HepG2 (cell line): Measurements from ENCODE around the gene GNMT. TPM values are rescaled to one million over a fixed set of nuclear protein-coding genes. Genes with fewer than 3 reads are reported as not detected.

Experiments
- ATAC-seq: fragments of 200-7000 bp; cut with Tn5 transposase; 3 replicates; pipeline ENCODE4 v1.9.1; 2020; ENCODE audit warnings: mild to moderate bottlenecking, moderate library complexity
- BruUV-seq: library from RNA; stranded (reverse); fragments of 400-500 nt; replicated peaks from 2 replicates; lab custom pipeline; 2021; lab: Mats Ljungman, UMichigan
- CTCF ChIA-PET: fragments of 300-600 bp; formaldehyde crosslinking; extraction: SDS; loops from one replicate; lab custom pipeline; 2021; ENCODE audit warnings: low total read pairs, inconsistent platforms, low intra/inter-chr PET ratio; lab: Yijun Ruan, JAX
- POLR2A ChIA-PET: fragments of 350-600 bp; sonication (Branson Sonifier 250); formaldehyde crosslinking; loops from one replicate; lab custom pipeline; 2020; ENCODE audit warnings: antibody characterized with exemption, inconsistent platforms; lab: Yijun Ruan, JAX
- DNase-seq: peaks from one replicate; pipeline ENCODE4 v3.0.0-alpha.2; 2015; ENCODE audit warnings: low spot score
- FAIRE-seq: peaks from 3 replicates; lab custom pipeline; 2011; peaks lifted over from hg19 to GRCh38; lab: Jason Lieb, UNC
- H2AFZ ChIP-seq: one replicate; pipeline ENCODE4 v1.6.1; 2011; ENCODE audit warnings: low read length, inconsistent platforms
- H3K27ac ChIP-seq: fragments of 300-600 bp; 3 replicates; pipeline ENCODE4 v1.8.0; 2011; ENCODE audit warnings: mixed run types, mild to moderate bottlenecking, mixed read lengths, low read length, inconsistent platforms; ENCODE audit not compliant: insufficient read depth; ENCODE audit errors: extremely low read length
- H3K27me3 ChIP-seq, 2 experiments: fragments of 200-600 bp in 1 of 2; 2 replicates in 1 of 2; 3 replicates in 1 of 2; pipeline versions ENCODE4 v1.6.0 to v1.8.0; 2011; ENCODE audit warnings: low read length in 2 of 2, mild to moderate bottlenecking in 2 of 2, moderate library complexity in 2 of 2, inconsistent platforms in 1 of 2; ENCODE audit not compliant: insufficient read depth in 2 of 2, control insufficient read depth in 1 of 2
- H3K36me3 ChIP-seq, 2 experiments: fragments of 200-600 bp in 1 of 2; replicated peaks in 1 of 2; 2 replicates in 1 of 2; 3 replicates in 1 of 2; pipeline versions ENCODE4 v1.5.1 to v1.8.0; 2011; ENCODE audit warnings: low read length in 2 of 2, inconsistent platforms in 1 of 2; ENCODE audit not compliant: insufficient read depth in 2 of 2, control insufficient read depth in 1 of 2
- H3K4me1 ChIP-seq: 2 replicates; pipeline ENCODE4 v1.5.1; 2012; ENCODE audit warnings: low read length, inconsistent platforms; ENCODE audit not compliant: insufficient read depth
- H3K4me2 ChIP-seq: 2 replicates; pipeline ENCODE4 v1.6.0; 2011; ENCODE audit warnings: low read depth, low read length, inconsistent platforms
- H3K4me3 ChIP-seq, 3 experiments: fragments of 200-600 bp in 1 of 3; sonication (generic), shearing (Covaris generic) in 1 of 3; replicated peaks in 1 of 3; 2 replicates each; pipeline ENCODE4 v1.5.1; 2011 to 2016; ENCODE audit warnings: low read length in 3 of 3, inconsistent platforms in 2 of 3, low read depth in 2 of 3, mild to moderate bottlenecking in 2 of 3, control low read depth in 1 of 3, mixed read lengths in 1 of 3; ENCODE audit not compliant: insufficient read depth in 1 of 3
- H3K79me2 ChIP-seq: one replicate; pipeline ENCODE4 v1.6.1; 2011; ENCODE audit warnings: low read length, inconsistent platforms; ENCODE audit not compliant: insufficient read depth
- H3K9ac ChIP-seq: 2 replicates; pipeline ENCODE4 v1.6.0; 2011; ENCODE audit warnings: mild to moderate bottlenecking, low read depth, low read length, inconsistent platforms; ENCODE audit not compliant: insufficient read depth
- H3K9me3 ChIP-seq: 2 replicates; pipeline ENCODE4 v1.5.1; 2012; ENCODE audit warnings: mild to moderate bottlenecking, low read length
- H4K20me1 ChIP-seq: 2 replicates; pipeline ENCODE4 v1.6.0; 2011; ENCODE audit warnings: inconsistent platforms, mild to moderate bottlenecking, low read length, moderate library complexity; ENCODE audit not compliant: insufficient read depth
- ETV6 ChIP-seq: sonication (generic); formaldehyde crosslinking; conservative IDR thresholded peaks from 2 replicates; pipeline ENCODE4 v1.4.0; 2020; ENCODE audit warnings: missing genetic modification reagents
- FOXJ3 ChIP-seq: sonication (generic); formaldehyde crosslinking; IDR thresholded peaks from 2 replicates; pipeline ENCODE4 v1.4.0; 2020; ENCODE audit warnings: missing genetic modification reagents, mild to moderate bottlenecking, borderline replicate concordance
- HOXA5 ChIP-seq: sonication (generic); formaldehyde crosslinking; IDR thresholded peaks from 2 replicates; pipeline ENCODE4 v1.4.0; 2020; ENCODE audit warnings: missing genetic modification reagents
- JUN ChIP-seq: sonication (generic); formaldehyde crosslinking; IDR thresholded peaks from 2 replicates; pipeline ENCODE4 v1.4.0; 2020; ENCODE audit warnings: mild to moderate bottlenecking, missing genetic modification reagents
- KDM2A ChIP-seq: sonication (generic); formaldehyde crosslinking; IDR thresholded peaks from 2 replicates; pipeline ENCODE4 v1.4.0; 2020; ENCODE audit warnings: low read depth, missing genetic modification reagents, borderline replicate concordance
- NR2C2 ChIP-seq: sonication (generic); formaldehyde crosslinking; IDR thresholded peaks from 2 replicates; pipeline ENCODE4 v1.4.0; 2020; ENCODE audit warnings: missing genetic modification reagents, mild to moderate bottlenecking, moderate library complexity, borderline replicate concordance
- NR3C1 ChIP-seq: sonication (generic); formaldehyde crosslinking; IDR thresholded peaks from 2 replicates; pipeline ENCODE4 v1.4.0; 2020; ENCODE audit warnings: missing genetic modification reagents
- POLR2A ChIP-seq, 2 experiments: IDR thresholded peaks; 2 replicates each; pipeline ENCODE4 v1.6.1; 2011; ENCODE audit warnings: low read depth in 2 of 2, low read length in 2 of 2, mild to moderate bottlenecking in 1 of 2, moderate library complexity in 1 of 2; ENCODE audit not compliant: insufficient read depth in 1 of 2
- PPARG ChIP-seq: conservative IDR thresholded peaks from 2 replicates; pipeline ENCODE4 v1.6.1; 2016; ENCODE audit warnings: missing biosample characterization, missing genetic modification reagents
- REXO4 ChIP-seq: sonication (generic); formaldehyde crosslinking; IDR thresholded peaks from 2 replicates; pipeline ENCODE4 v1.8.0; 2022; ENCODE audit warnings: missing genetic modification reagents, mild to moderate bottlenecking, borderline replicate concordance
- SMYD3 ChIP-seq: sonication (generic); formaldehyde crosslinking; IDR thresholded peaks from 2 replicates; pipeline ENCODE4 v1.8.1; 2023; ENCODE audit warnings: mild to moderate bottlenecking, missing genetic modification reagents
- ZFP36L2 ChIP-seq: sonication (generic); formaldehyde crosslinking; IDR thresholded peaks from 2 replicates; pipeline ENCODE4 v1.4.0; 2020; ENCODE audit warnings: missing genetic modification reagents
- ZNF670 ChIP-seq: sonication (generic); formaldehyde crosslinking; IDR thresholded peaks from 2 replicates; pipeline ENCODE4 v1.8.0; 2022; ENCODE audit warnings: mild to moderate bottlenecking, missing genetic modification reagents, borderline replicate concordance
- ZNF775 ChIP-seq: sonication (generic); formaldehyde crosslinking; IDR thresholded peaks from 2 replicates; pipeline ENCODE4 v1.4.0; 2020; ENCODE audit warnings: missing genetic modification reagents, mild to moderate bottlenecking, moderate library complexity, borderline replicate concordance
- WGBS: methylation state at CpG from one replicate; pipeline ENCODE4 v1.1.6; 2017; ENCODE audit warnings: low lambda C conversion rate; 5-methylcytosine and 5-hydroxymethylcytosine counted together
- in situ Hi-C: cut with HindIII; loops from 2 replicates; pipeline ENCODE4 v1.10.0; 2017; ENCODE audit warnings: low pct_unique_long_range_greater_than_20kb; ENCODE audit not compliant: extremely low pct_ligation_motif_present
- intact Hi-C: fragments of 100-400 bp; cut with micrococcal nuclease; formaldehyde crosslinking; loops from one replicate; pipeline ENCODE4 v1.10.0; 2022; ENCODE audit not compliant: unreplicated experiment
- polyA plus RNA-seq, 8 experiments: library from polyadenylated mRNA; depleted of rRNA in 3 of 8; stranded (reverse) in 7 of 8; unstranded in 1 of 8; fragments of >200 nt; fragmentation: Illumina TruSeq in 4 of 8; extraction: Trizol in 4 of 8; gene quantifications; 2 replicates each; pipeline versions ENCODE4 v1.2.1 to v1.2.3, GENCODE V29; 2011 to 2016; ENCODE audit warnings: low read depth in 4 of 8, missing spikeins in 1 of 8, mixed read lengths in 1 of 8; ENCODE audit not compliant: insufficient read depth in 1 of 8
- total RNA-seq, 5 experiments: library from RNA; depleted of rRNA; stranded (reverse); fragments of >200 nt; fragmentation: Illumina TruSeq; extraction: Trizol; gene quantifications; 2 replicates each; pipeline ENCODE4 v1.2.3, GENCODE V29; 2016; ENCODE audit warnings: low read depth in 1 of 5
- TF ChIP-seq, protein P1 (sequence below): IDR thresholded peaks from 2 replicates; pipeline ENCODE4 v1.6.1; 2018; ENCODE audit warnings: missing genetic modification reagents, mild to moderate bottlenecking, missing compliant biosample characterization
- TF ChIP-seq, protein P2 (sequence below): IDR thresholded peaks from 2 replicates; pipeline ENCODE4 v1.6.1; 2016; ENCODE audit warnings: low read depth, borderline replicate concordance
- TF ChIP-seq, protein P3 (sequence below): sonication (generic); formaldehyde crosslinking; IDR thresholded peaks from 2 replicates; pipeline ENCODE4 v1.8.0; 2022; ENCODE audit warnings: mild to moderate bottlenecking, missing genetic modification reagents; ENCODE audit not compliant: insufficient replicate concordance
- TF ChIP-seq, protein P4 (sequence below): IDR thresholded peaks from 2 replicates; pipeline ENCODE4 v1.6.1; 2016; ENCODE audit warnings: missing compliant biosample characterization, missing genetic modification reagents, borderline replicate concordance

GNMT gene
- total and polyA plus RNA-seq, 2 of the 13 experiments (the other 11 are each of a cell fraction or from before 2014, with no cell fraction given), result 2.8 to 7.0 TPM

DNA sequence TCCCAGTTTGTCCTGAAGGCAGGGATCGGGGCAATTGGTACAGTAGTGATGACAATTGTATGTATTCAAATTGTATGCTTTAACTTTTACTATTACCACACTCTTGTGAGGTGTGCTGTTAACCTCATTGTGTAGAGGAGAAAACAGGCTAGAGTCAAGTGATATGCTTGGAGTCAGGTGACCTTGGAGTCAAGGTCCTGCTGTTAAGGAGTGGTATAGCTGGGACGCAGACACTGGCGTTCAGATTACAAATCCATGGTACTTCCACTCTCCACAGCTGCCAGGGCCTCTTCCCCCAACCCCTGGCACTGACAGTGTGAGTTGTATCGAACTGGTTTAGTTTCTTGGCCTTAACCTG lies 20.8 kb upstream of the GNMT start:
- Histone ChIP-seq H3K9ac (no peak overlapping the region; the same call in 1 of the 2 replicates), H3K79me2 (no peaks in the 10 kb centered on the region), H3K4me3 (peak overlapping the region in 1 of 3 experiments; percentile 20; a peak in 1 of 6 replicates), H3K36me3 (peaks cover 8 to 31% of the 10 kb centered on the region in 2 experiments), H2AFZ (no peak overlapping the region), H3K4me2 (peak overlapping the region; percentile 57), H3K27ac (peak overlapping the region; percentile 81), H3K9me3 (no peaks in the 10 kb centered on the region), H3K4me1 (peaks cover 64% of the 10 kb centered on the region), H3K27me3 (no peaks in the 10 kb centered on the region), H4K20me1 (no peaks in the 10 kb centered on the region)
- WGBS, result 73% methylated on average over 4 of the region's 4 CpGs
- ATAC-seq (no peak), FAIRE-seq (no peak), DNase-seq (no peak)
- intact Hi-C loops (loop anchor here (5.0 kb wide), 1 partner anchor 37 kb away; no protein-coding TSS in a partner anchor), in situ Hi-C loops (no loop called here)
- ChIA-PET CTCF (interaction anchor here (1.2 kb wide), 1 partner anchor 26 kb away, joined by 3 read pairs; no protein-coding TSS in a partner anchor), POLR2A (interaction anchor here (0.6 to 5.0 kb wide), 11 partner anchors 10 to 1349 kb away, joined by 3 to 56 read pairs (median 5); partner anchors contain the start of genes CNPY3, GNMT, KLHDC3 and MEA1)
- no TSS peak for BruUV-seq
- TF ChIP-seq ZNF775 (CRISPR knock-in tag), result 0 out of 2 replicates have a peak, but pooled peaks have one; percentile 11
- 0 out of 2 replicates have a peak, but pooled peaks have one; percentile 47 for TF ChIP-seq ETV6 (CRISPR knock-in tag)
- no peak for TF ChIP-seq FOXJ3 (CRISPR knock-in tag)
- TF ChIP-seq, protein P1, sequence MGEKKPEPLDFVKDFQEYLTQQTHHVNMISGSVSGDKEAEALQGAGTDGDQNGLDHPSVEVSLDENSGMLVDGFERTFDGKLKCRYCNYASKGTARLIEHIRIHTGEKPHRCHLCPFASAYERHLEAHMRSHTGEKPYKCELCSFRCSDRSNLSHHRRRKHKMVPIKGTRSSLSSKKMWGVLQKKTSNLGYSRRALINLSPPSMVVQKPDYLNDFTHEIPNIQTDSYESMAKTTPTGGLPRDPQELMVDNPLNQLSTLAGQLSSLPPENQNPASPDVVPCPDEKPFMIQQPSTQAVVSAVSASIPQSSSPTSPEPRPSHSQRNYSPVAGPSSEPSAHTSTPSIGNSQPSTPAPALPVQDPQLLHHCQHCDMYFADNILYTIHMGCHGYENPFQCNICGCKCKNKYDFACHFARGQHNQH (CRISPR knock-in tag), result peak; percentile 4; the same call in 1 of the 2 replicates
- TF ChIP-seq KDM2A (CRISPR knock-in tag), result 0 out of 2 replicates have a peak, but pooled peaks have one; percentile 6
- TF ChIP-seq ZFP36L2, result no peak
- no peak for TF ChIP-seq PPARG (CRISPR knock-in tag)
- no peak for TF ChIP-seq NR3C1
- TF ChIP-seq, protein P2, sequence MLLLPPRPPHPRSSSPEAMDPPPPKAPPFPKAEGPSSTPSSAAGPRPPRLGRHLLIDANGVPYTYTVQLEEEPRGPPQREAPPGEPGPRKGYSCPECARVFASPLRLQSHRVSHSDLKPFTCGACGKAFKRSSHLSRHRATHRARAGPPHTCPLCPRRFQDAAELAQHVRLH (CRISPR knock-in tag), result no peak
- 0 out of 4 replicates have a peak, but pooled peaks of 1 of the 2 experiments have one; percentile 10 for TF ChIP-seq POLR2A (IDR thresholded peaks at IDR 0.05; ENCODE audit: insufficient read depth in 1 of 2, low read depth in 2 of 2, low read length in 2 of 2)
- TF ChIP-seq HOXA5 (CRISPR knock-in tag), result no peak
- 0 out of 2 replicates have a peak, but pooled peaks have one; percentile 2 for TF ChIP-seq ZNF670
- TF ChIP-seq, protein P3, sequence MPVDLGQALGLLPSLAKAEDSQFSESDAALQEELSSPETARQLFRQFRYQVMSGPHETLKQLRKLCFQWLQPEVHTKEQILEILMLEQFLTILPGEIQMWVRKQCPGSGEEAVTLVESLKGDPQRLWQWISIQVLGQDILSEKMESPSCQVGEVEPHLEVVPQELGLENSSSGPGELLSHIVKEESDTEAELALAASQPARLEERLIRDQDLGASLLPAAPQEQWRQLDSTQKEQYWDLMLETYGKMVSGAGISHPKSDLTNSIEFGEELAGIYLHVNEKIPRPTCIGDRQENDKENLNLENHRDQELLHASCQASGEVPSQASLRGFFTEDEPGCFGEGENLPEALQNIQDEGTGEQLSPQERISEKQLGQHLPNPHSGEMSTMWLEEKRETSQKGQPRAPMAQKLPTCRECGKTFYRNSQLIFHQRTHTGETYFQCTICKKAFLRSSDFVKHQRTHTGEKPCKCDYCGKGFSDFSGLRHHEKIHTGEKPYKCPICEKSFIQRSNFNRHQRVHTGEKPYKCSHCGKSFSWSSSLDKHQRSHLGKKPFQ, result no peak
- TF ChIP-seq, protein P4, sequence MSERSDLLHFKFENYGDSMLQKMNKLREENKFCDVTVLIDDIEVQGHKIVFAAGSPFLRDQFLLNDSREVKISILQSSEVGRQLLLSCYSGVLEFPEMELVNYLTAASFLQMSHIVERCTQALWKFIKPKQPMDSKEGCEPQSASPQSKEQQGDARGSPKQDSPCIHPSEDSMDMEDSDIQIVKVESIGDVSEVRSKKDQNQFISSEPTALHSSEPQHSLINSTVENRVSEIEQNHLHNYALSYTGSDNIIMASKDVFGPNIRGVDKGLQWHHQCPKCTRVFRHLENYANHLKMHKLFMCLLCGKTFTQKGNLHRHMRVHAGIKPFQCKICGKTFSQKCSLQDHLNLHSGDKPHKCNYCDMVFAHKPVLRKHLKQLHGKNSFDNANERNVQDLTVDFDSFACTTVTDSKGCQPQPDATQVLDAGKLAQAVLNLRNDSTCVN (CRISPR knock-in tag), result no peak
- no peak for TF ChIP-seq REXO4 (CRISPR knock-in tag)
- TF ChIP-seq JUN (CRISPR knock-in tag), result 0 out of 2 replicates have a peak, but pooled peaks have one; percentile 15
- no peak for TF ChIP-seq SMYD3 (CRISPR knock-in tag)
- no peak for TF ChIP-seq NR2C2
